ENCODE data around the gene MRGPRF.
A peak's percentile ranks its signal among the peaks of the same experiment; 100 is the strongest.
"Not testable (repeated sequence)": the region's sequence is repeated elsewhere in the genome, so short reads cannot be mapped to it uniquely, and the experiment has no call there.

The MRGPRF gene

DNA sequence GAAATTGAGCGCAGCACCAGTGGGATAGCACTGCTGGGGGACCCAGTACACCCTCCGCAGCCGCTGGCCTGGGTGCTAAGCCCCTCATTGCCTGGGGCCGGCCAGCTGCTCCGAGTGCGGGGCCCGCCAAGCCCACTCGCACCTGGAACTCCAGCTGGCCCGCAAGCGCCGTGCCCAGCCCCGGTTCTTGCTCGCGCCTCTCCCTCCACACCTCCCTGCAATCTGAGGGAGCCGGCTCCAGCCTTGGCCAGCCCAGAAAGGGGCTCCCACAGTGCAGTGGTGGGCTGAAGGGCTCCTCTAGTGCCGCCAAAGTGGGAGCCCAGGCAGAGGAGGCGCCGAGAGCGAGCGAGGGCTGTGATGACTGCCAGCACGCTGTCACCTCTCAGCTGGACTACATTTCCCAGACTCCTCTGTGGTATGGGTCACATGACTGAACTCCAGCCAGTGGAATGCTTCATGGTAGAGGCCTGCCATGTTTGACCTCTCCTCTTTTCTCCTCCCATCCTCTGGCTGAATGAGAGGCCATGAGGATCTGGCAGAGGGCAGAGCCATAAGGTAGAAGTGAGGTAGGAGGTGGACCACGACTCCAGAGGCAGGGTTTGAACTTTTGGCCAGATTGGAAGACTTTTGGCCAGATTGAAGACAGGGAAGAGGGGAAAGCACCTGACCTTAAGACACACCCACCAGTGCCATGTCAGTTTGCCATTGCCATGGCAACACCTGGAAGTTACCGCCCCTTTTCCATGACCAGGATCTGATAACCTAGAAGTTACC lies 38.4 kb downstream of the MRGPRF start:
- no peak overlapping the region for H3K27ac ChIP-seq
- H2AFZ ChIP-seq (ENCODE audit: low read depth), result peak overlapping the region; percentile 47; the same call in 1 of the 2 replicates
- H3K4me1 ChIP-seq (ENCODE audit: low read depth, poor library complexity, severe bottlenecking), result no peaks in the 10 kb centered on the region
- H3K79me2 ChIP-seq (ENCODE audit: insufficient read depth, low read depth), result no peaks in the 10 kb centered on the region
- no peak overlapping the region for H3K4me2 ChIP-seq
- no peaks in the 10 kb centered on the region for H4K20me1 ChIP-seq (ENCODE audit: insufficient read depth)
- peaks cover 14% of the 10 kb centered on the region; the same call in 1 of the 2 replicates for H3K27me3 ChIP-seq (ENCODE audit: insufficient read depth, low read depth)
- H3K4me3 ChIP-seq (IDR thresholded peaks at IDR 0.05; ENCODE audit: insufficient read depth, low read depth, low read length), result no peak overlapping the region
- H3K36me3 ChIP-seq (ENCODE audit: insufficient read depth), result no peaks in the 10 kb centered on the region
- TF ChIP-seq, protein P1, sequence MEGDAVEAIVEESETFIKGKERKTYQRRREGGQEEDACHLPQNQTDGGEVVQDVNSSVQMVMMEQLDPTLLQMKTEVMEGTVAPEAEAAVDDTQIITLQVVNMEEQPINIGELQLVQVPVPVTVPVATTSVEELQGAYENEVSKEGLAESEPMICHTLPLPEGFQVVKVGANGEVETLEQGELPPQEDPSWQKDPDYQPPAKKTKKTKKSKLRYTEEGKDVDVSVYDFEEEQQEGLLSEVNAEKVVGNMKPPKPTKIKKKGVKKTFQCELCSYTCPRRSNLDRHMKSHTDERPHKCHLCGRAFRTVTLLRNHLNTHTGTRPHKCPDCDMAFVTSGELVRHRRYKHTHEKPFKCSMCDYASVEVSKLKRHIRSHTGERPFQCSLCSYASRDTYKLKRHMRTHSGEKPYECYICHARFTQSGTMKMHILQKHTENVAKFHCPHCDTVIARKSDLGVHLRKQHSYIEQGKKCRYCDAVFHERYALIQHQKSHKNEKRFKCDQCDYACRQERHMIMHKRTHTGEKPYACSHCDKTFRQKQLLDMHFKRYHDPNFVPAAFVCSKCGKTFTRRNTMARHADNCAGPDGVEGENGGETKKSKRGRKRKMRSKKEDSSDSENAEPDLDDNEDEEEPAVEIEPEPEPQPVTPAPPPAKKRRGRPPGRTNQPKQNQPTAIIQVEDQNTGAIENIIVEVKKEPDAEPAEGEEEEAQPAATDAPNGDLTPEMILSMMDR (conservative IDR thresholded peaks at IDR 0.05; ENCODE audit: low read depth, low read length), result no peak
- H3K9ac ChIP-seq, result no peak overlapping the region

DNA sequence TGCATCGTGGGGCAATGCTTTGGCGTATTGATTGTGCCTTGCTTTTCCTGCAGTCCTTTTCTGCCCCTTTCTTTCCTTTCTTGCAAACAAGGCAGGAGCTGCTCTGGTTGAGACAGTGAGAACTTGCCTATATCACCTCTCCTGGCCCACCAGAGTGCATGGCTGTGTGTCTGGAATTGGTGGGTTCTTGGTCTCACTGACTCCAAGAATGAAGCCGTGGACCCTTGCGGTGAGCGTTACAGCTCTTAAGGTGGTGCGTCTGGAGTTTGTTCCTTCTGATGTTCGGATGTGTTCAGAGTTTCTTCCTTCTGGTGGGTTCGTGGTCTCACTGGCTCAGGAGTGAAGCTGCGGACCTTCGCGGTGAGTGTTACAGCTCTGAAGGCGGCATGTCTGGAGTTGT lies 39.3 kb downstream of the MRGPRF start:
- H4K20me1 ChIP-seq (ENCODE audit: insufficient read depth); H3K4me2 ChIP-seq; H2AFZ ChIP-seq (ENCODE audit: low read depth); H3K4me1 ChIP-seq (ENCODE audit: low read depth, poor library complexity, severe bottlenecking); H3K4me3 ChIP-seq (IDR thresholded peaks at IDR 0.05; ENCODE audit: insufficient read depth, low read depth, low read length); H3K79me2 ChIP-seq (ENCODE audit: insufficient read depth, low read depth); H3K27ac ChIP-seq; H3K36me3 ChIP-seq (ENCODE audit: insufficient read depth); H3K9ac ChIP-seq: not testable (repeated sequence)
- peaks cover 17% of the 10 kb centered on the region; the same call in 1 of the 2 replicates for H3K27me3 ChIP-seq (ENCODE audit: insufficient read depth, low read depth)

DNA sequence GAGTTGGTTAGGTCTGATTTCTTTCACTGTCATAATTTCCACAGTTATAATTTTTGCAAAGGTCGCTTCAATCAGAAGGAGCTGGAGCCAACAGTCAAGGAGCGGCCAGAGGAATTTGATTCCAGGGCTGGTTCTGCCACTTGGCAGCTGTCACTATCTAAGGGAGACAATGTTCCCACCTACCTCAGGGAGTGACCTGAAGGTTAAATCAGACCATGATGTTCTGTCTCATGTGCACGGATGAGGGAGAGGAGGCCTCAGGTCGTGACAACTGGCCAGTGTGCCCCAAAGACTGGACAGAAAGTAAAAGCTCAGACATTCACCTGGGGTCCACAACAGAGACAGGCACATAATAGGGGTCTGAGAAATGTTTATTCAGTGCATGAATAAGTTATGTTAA lies 39.8 kb downstream of the MRGPRF start:
- Histone ChIP-seq H3K27ac (no peak overlapping the region), H3K27me3 (ENCODE audit: insufficient read depth, low read depth) (peaks cover 20% of the 10 kb centered on the region; the same call in 1 of the 2 replicates), H3K4me3 (IDR thresholded peaks at IDR 0.05; ENCODE audit: insufficient read depth, low read depth, low read length) (no peak overlapping the region), H2AFZ (ENCODE audit: low read depth) (no peak overlapping the region), H3K4me2 (no peak overlapping the region), H3K79me2 (ENCODE audit: insufficient read depth, low read depth) (no peaks in the 10 kb centered on the region), H3K9ac (no peak overlapping the region), H3K4me1 (ENCODE audit: low read depth, poor library complexity, severe bottlenecking) (no peaks in the 10 kb centered on the region), H4K20me1 (ENCODE audit: insufficient read depth) (no peaks in the 10 kb centered on the region), H3K36me3 (ENCODE audit: insufficient read depth) (no peaks in the 10 kb centered on the region)
- TF ChIP-seq, protein P1 (conservative IDR thresholded peaks at IDR 0.05; ENCODE audit: low read depth, low read length), result no peak

DNA sequence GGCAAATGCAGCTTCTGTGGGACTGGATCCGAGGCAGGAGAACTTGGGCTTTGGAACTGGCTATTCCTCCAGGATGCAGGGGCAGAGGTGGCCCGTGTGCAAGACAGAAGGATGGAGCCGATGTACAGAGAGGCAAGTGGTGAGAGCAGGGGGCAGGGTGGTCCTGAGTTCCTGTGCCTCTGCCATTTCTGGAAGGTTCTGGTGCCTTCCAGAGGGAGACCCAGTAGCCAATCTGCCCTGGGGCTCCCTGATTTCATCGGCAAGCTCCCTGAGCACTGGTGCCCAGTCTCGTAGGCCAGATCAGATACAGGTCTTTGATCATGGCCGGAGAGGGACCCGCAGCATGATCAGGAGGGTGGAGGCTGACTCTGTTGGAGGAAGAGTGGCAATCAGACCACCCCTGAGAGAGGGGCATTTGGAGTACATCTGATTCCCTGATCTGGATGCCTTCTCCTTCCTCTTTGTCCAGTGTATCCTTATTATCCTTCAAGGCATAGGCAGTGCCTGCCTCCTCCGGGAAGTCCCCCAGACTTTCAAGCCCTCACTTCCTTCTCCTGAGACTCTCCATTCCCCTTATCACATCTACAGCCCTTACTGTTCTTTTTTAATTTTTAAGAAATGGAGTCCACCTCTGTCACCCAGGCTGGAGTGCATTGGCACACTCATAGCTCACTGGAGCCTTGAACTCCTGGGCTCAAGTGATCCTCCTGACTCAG lies 42.0 kb downstream of the MRGPRF start:
- Histone ChIP-seq H3K9ac (no peak overlapping the region), H3K27me3 (ENCODE audit: insufficient read depth, low read depth) (peaks cover 21% of the 10 kb centered on the region; the same call in 1 of the 2 replicates), H3K4me3 (IDR thresholded peaks at IDR 0.05; ENCODE audit: insufficient read depth, low read depth, low read length) (no peak overlapping the region), H3K4me2 (no peak overlapping the region), H3K36me3 (ENCODE audit: insufficient read depth) (no peaks in the 10 kb centered on the region), H4K20me1 (ENCODE audit: insufficient read depth) (no peaks in the 10 kb centered on the region), H3K27ac (no peak overlapping the region), H3K4me1 (ENCODE audit: low read depth, poor library complexity, severe bottlenecking) (no peaks in the 10 kb centered on the region), H3K79me2 (ENCODE audit: insufficient read depth, low read depth) (no peaks in the 10 kb centered on the region), H2AFZ (ENCODE audit: low read depth) (no peak overlapping the region)
- TF ChIP-seq, protein P1 (conservative IDR thresholded peaks at IDR 0.05; ENCODE audit: low read depth, low read length), result no peak
